Thyroid gland (tissue), 4 donors: ENCODE results near the gene P4HTM.

Experiments used
- CTCF ChIP-seq, 6 experiments: fragments of 200-600 bp in 3 of 6; fragments of 450-650 bp in 3 of 6; sonication (generic) in 3 of 6; IDR thresholded peaks; one replicate each; pipeline ENCODE4 v1.5.1; 2016 to 2019; ENCODE audit warnings: antibody characterized with exemption in 6 of 6, mild to moderate bottlenecking in 2 of 6, inconsistent platforms in 1 of 6, moderate library complexity in 1 of 6
- POLR2A ChIP-seq, 2 donors: fragments of 450-650 bp; IDR thresholded peaks; one replicate each; pipeline ENCODE4 v1.6.1; 2017; ENCODE audit warnings: antibody characterized with exemption in 2 of 2, mild to moderate bottlenecking in 2 of 2, moderate library complexity in 1 of 2

GRCh38 chr3:49019941-49020329 is 29.9 kb downstream of the P4HTM start:
- TF ChIP-seq CTCF (IDR thresholded peaks at IDR 0.05) (no peak), POLR2A (IDR thresholded peaks at IDR 0.05) (no peak)
